ENCODE data around the gene PIK3CB.
"Not testable (repeated sequence)": the region's sequence is repeated elsewhere in the genome, so short reads cannot be mapped to it uniquely, and the experiment has no call there.

The PIK3CB gene

GRCh38 chr3:138834596-138835396 is at the start of gene PIK3CB:
PIK3CB (minus strand) TSS chr3:138834928; CDS start chr3:138759343, 75,585 bp downstream.
- DNase-seq = peak; percentile 85

GRCh38 chr3:138881233-138881632 is 46.5 kb upstream of the PIK3CB start:
- DNase-seq = no peak

DNA sequence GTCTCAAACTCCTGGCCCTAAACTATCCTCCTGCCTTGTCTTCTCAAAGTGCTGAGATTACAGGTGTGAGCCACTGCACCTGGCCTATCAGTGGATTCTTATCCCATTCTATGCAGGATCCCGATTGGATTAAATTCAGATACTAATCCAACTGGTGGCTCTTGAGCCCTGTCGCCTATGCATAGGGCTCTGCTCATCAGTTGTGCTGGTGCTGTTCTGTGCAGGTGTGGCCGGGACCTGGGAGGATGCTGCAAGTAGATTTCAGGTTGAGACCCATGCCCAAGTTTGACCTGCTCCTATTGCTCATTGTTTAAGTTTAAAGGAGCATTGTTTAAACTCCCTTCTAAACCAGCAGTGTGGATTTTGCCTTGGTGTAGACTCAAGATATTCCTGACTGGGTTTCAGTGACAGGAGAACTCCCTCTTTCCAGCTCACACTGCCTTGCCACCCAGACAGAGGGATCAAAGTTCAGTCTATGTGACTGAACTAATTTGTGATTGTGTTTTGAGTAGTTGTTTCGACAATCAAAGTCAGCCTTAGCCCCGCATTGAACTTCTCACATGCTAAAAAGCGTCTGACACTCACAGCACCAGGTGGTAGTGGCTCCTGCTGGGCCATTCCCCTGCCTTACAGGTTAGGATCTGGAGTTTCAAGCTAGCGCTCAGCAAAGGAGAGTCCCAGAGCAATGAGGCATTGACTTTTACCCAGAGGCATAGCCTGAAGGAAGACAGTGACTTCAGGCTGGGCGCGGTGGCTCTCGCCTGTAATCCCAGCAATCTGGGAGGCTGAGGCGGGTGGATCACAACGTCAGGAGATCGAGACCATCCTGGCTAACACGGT is 45.0 kb upstream of the PIK3CB start:
- no peak for DNase-seq

DNA sequence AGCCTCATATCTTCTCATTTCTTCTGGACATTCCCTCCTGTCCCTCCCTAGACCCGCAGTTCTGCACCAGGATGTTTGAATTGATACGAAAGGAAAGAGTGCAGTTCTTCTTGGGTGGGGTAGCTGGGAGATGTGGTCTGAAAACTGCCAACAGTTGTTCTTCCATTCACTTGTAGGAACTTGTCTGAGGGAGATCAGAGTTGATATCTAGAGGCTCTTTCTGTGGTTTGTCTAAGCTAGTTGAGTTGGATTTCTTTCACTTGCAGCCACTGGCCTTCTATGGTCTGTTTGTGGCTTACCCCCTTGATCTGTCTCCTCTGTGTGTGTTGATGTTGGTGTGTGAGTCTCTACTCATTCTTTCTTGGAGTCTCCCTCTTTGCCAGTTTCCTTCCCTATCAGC is 42.5 kb upstream of the PIK3CB start:
- no peak for DNase-seq

GRCh38 chr3:138875754-138876664 is 41.3 kb upstream of the PIK3CB start:
- DNase-seq = no peak

GRCh38 chr3:138875096-138875753 is 40.5 kb upstream of the PIK3CB start:
- DNase-seq = no peak

DNA sequence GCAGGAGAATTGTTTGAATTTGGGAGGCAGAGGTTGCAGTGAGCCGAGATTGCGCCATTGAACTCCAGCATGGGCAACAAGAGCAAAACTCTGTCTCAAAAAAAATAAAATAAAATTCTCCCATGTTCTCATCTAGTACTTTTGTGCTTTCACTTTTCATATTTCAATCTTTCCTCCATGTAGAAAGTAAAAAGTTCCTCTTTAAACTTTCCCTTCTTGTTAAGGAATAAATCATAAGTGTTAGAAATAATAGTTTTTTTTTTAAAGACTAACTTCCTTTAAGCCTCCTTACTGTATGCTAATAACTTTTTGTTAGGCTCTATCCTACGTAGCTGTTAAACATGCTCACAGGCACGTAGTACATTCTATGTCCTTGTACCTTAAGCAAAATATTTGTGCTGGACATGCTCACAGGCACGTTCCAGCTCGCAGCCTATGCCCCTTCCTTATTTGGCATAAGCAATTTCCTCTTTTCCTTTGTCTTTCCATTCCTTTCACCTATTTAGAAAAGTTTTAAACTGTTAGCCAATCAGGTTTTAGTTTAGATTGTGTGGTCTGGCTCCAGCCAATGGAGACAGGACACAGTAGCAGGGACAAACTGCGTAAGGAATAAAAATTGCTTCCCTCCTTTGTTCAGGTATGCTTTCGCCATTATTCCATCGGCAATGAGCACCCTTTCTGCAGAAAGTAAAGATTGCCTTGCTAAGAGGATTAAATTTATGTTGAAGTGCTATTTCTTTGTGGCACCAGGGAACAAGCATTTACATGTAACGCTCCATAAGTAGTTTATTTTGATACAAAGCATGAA is 38.9 kb upstream of the PIK3CB start:
- DNase-seq = no peak

GRCh38 chr3:138872632-138873031 is 37.9 kb upstream of the PIK3CB start:
- DNase-seq = no peak

GRCh38 chr3:138867996-138868395 is 33.3 kb upstream of the PIK3CB start:
- DNase-seq = no peak

GRCh38 chr3:138863776-138864113 is 29.0 kb upstream of the PIK3CB start:
- no peak for DNase-seq

DNA sequence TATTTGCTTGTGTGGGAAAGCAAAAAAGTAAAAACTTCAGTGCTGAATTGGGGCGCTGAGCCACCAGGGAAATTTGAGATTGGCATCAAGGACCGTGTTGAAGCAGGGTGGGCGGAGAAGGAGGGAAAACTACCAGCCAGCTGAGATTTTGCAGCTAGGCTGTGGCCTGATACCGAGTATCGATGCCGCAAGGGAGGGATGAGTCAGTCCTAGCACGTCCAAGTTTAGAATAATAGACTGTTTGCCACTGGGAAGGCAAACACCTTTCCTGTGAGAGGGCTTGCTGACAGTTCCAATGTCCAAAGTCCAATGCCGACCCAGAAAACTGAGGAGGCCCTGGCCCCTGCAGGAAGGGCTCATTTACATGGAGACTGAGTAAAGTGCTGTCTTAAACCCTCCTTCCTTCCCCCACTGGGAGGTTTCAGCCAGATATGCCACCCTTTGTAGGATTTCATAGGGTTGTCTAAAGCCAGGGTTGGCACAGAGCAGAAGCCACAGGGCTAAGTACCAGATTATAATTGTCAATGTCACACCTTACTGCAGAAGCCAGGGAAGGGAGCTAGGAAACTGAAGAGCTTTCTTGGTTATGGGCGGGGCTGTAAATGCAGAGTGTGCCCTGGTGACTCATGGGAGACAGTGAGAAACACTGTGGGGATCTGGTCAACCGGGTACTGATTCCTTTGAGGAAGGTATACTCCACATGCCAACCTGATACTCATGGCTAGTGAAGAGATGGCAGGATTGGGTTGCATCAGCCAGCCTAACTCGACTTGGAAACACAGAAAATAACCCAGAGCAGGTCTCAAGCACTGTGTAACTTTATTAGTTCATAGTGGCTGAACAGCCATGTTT is 28.4 kb upstream of the PIK3CB start:
- DNase-seq = peak; percentile 43

DNA sequence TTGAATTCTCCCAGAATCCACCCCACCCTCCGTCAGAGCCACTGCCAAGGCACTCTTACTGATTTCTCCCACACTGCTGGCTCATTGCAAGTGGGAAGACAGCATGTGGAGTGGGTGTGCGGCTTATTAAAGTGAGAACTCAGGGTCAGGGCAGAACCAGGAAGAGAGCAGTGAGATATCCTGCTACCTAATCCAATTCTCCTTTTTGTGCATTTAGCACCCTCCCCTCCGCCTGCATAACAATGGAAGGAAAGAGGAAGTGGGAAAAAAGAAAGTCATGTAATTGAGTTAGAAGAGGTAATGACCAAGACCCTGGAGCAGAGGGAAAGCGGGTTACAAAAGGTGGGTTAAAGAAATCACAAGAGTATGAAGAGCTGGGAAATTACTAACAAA is 27.8 kb upstream of the PIK3CB start:
- DNase-seq = no peak

- no peak for DNase-seq
Measured at GRCh38 chr3:138861798-138862197, 27.1 kb upstream of the PIK3CB start.

DNA sequence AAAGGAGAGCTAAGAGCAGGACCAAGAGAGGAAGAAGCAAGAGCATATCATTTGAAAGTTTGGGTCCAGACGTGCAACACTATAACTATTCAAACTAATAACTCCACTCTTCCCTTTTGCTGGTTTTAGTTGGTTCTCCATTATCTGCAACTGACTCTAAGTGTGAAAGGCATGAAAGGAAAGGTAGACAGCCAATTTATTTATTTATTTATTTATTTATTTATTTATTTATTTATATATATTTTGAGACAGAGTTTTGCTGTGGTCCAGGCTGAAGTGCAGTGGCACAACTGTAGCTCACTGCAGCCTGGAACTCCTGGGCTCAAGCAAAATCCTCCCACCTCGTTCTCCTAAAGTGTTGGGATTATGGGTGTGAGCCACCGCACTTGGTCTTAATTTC is 22.1 kb upstream of the PIK3CB start:
- DNase-seq = no peak

GRCh38 chr3:138854940-138855339 is 20.2 kb upstream of the PIK3CB start:
- DNase-seq = no peak

DNA sequence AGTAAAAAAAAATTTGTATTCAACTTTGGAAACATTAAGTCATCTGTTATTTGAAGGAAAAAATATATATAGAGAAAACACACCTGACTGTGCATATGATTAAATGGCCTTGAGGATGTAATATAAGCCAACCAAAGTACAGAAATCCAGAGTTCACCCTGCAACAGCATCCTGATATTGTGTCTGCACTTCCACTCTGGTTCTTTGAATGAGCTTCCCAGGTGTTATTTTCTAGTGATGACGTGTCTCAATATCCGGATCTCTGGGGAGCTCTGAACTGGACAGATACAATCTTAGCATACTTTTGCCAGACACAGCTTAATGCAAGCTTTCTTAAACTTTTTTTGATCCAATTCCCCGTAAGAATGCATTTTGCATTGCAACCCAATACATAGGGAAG is 19.5 kb upstream of the PIK3CB start:
- DNase-seq = no peak

DNA sequence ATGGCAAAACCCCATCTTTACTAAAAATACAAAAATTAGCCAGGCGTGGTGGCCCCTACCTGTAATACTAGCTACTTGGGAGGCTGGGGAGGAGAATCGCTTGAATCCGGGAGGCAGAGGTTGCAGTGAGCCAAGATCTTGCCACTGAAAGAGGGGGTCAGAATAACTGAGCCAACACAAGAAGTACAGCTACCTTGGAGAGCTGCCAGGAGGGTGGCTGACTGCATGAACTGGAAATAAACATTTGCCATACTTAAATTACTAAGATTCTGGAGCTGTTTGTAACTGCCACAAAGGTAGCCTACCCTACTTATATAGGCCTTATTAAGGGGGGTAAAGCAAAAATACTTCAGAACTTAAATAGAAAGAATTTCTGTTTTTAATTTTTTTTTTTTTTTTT is 15.4 kb upstream of the PIK3CB start:
- DNase-seq = no peak

DNA sequence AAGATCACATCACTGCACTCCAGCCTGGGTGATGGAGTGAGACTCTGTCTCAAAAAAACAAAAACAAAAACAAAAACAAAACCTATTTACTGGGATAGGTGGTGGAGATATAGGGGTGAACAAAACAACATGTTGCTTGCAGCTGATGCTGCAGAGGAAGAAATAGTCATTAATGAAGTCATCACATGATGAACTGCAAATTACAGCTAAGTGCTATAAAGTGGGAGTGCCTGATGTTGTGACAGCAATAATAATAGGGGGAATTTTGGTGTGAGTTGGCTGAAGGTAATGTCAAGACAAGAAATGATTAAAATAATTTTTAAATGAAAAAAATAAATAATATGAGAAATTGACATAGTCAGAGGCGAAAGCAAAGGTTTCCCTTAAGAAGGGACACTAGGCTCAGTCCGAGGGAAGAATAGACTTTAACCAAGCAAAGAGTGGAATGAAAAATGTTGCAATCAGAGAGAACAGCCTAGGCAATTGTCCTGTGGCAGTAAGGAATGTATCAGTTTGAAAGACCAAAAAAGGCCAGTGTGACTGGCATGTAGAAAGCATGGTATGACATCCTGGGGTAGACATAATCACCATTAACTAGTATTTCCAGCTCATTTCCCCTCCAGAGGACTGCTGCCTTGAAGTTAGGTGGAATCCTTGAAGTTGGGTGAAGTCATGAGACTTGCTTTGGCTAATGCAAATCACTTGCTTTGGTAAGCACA is 14.7 kb upstream of the PIK3CB start:
- no peak for DNase-seq

DNA sequence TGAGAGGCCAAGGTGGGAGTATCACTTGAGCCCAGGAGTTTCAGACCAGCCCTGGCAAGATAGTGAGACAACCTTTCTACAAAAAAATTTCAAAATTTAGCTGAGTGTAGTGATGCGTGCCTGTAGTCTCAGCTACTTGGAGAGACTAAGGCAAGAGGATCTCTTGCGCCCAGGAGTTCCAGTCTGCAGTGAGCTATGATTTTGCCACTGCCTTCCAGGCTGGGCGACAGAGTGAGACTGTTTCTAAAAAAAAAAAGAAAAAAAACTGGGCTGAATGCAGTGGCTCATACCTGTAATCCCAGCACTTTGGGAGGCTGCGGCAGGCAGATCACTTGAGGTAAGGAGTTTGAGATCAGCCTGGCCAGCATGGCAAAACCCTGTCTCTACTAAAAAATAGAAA is 14.0 kb upstream of the PIK3CB start:
- no peak for DNase-seq

DNA sequence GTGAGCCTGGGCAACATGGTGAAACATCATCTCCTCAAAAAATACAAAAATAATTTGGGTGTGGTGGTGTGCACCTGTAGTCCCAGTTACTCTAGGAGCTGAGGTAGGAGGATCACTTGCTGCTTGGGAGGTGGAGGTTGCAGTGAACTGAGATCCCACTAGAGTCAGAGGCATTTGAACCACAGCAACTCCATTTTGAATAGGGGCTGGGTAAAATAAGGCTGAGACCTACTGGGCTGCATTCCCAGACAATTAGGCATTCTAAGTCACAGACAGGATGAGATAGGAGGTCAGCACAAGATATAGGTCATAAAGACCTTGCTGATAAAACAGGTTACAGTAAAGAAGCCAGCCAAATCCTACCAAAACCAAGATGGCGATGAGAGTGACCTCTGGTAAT is 12.1 kb upstream of the PIK3CB start:
- not testable (repeated sequence) for DNase-seq
